Measurements from ENCODE around the gene WLS. TPM values are rescaled to one million over a fixed set of nuclear protein-coding genes. Genes with fewer than 3 reads are reported as not detected.

Gene WLS
- total and polyA plus RNA-seq, 2 experiments from 2014 or later: 0.87 to 1.2 TPM

GRCh38 chr1:68165665-68166064 is 66.7 kb downstream of the WLS start:
- H3K27ac Mint-ChIP-seq: no peak overlapping the region

GRCh38 chr1:68164918-68165317 is 67.4 kb downstream of the WLS start:
- H3K4me1 ChIP-seq (ENCODE audit: insufficient read depth): no peaks in the 10 kb centered on the region
- no peaks in the 10 kb centered on the region for H3F3A ChIP-seq (replicated peaks; ENCODE audit: low read depth)
- no peaks in the 10 kb centered on the region for H3K27me3 Mint-ChIP-seq (ENCODE audit: insufficient read depth, low read depth, poor library complexity)
- H3K4me2 ChIP-seq: no peak overlapping the region
- no peaks in the 10 kb centered on the region for H3K27me3 ChIP-seq (ENCODE audit: insufficient read depth)
- H4K20me1 ChIP-seq (replicated peaks; ENCODE audit: insufficient read depth): no peaks in the 10 kb centered on the region
- H3K27ac Mint-ChIP-seq: no peak overlapping the region
- no peaks in the 10 kb centered on the region for H3K36me3 Mint-ChIP-seq (ENCODE audit: low read depth)
- no peak overlapping the region for H3K4me3 Mint-ChIP-seq
- H3K9me3 Mint-ChIP-seq: no peaks in the 10 kb centered on the region
- no peaks in the 10 kb centered on the region for H3K79me2 ChIP-seq (replicated peaks; ENCODE audit: insufficient read depth)
- no peak for ATAC-seq
- no peak overlapping the region for H3K4me3 ChIP-seq
- no peak overlapping the region for H3K27ac ChIP-seq (ENCODE audit: low read depth)
- TF ChIP-seq REST (IDR thresholded peaks at IDR 0.05; ENCODE audit: unreplicated experiment) (no peak), STAT1 (IDR thresholded peaks at IDR 0.05; ENCODE audit: unreplicated experiment) (no peak), NANOG (IDR thresholded peaks at IDR 0.05; ENCODE audit: borderline replicate concordance) (no peak), EZH2phosphoT487 (IDR thresholded peaks at IDR 0.05; ENCODE audit: unreplicated experiment) (no peak), ZNF114 (CRISPR knock-in tag; IDR thresholded peaks at IDR 0.05) (no peak)
- no peaks in the 10 kb centered on the region for H3K9me2 ChIP-seq (ENCODE audit: insufficient read depth)
- H2AFZ ChIP-seq: no peak overlapping the region
- no peaks in the 10 kb centered on the region for H3K4me1 Mint-ChIP-seq
- H3K36me3 ChIP-seq (ENCODE audit: insufficient read depth): no peaks in the 10 kb centered on the region
- no peak for DNase-seq (ENCODE audit: low spot score)

More at GRCh38 chr1:68165665-68166064, 66.7 kb downstream of the WLS start:
- H3K27ac ChIP-seq (ENCODE audit: low read depth): no peak overlapping the region
- DNase-seq (ENCODE audit: low spot score) (no peak), ATAC-seq (no peak)
- H3K27me3 ChIP-seq (ENCODE audit: insufficient read depth): no peaks in the 10 kb centered on the region
- Mint-ChIP-seq H3K27me3 (ENCODE audit: insufficient read depth, low read depth, poor library complexity) (no peaks in the 10 kb centered on the region), H3K9me3 (no peaks in the 10 kb centered on the region; the same call in 2 of the 3 replicates), H3K4me1 (no peaks in the 10 kb centered on the region), H3K36me3 (ENCODE audit: low read depth) (no peaks in the 10 kb centered on the region), H3K4me3 (no peak overlapping the region)
- TF ChIP-seq CTCF (conservative IDR thresholded peaks at IDR 0.05; ENCODE audit: low read depth in 2 of 2): no peak
- no peak for TF ChIP-seq EZH2phosphoT487 (IDR thresholded peaks at IDR 0.05; ENCODE audit: unreplicated experiment)
- H3K4me3 ChIP-seq: no peak overlapping the region
- H3K79me2 ChIP-seq (replicated peaks; ENCODE audit: insufficient read depth): no peaks in the 10 kb centered on the region
- H3K36me3 ChIP-seq (ENCODE audit: insufficient read depth): no peaks in the 10 kb centered on the region
- no peak overlapping the region for H2AFZ ChIP-seq
- no peaks in the 10 kb centered on the region for H3K4me1 ChIP-seq (ENCODE audit: insufficient read depth)
- no peak overlapping the region for H3K4me2 ChIP-seq
- no peaks in the 10 kb centered on the region for H3K9me2 ChIP-seq (ENCODE audit: insufficient read depth)
- no peaks in the 10 kb centered on the region for H4K20me1 ChIP-seq (replicated peaks; ENCODE audit: insufficient read depth)
- no peaks in the 10 kb centered on the region for H3F3A ChIP-seq (replicated peaks; ENCODE audit: low read depth)
